K562 (cell line): ENCODE data around the gene TCF25.

Experiments
- CHD2 ChIP-seq: IDR thresholded peaks from 2 replicates; pipeline ENCODE4 v1.6.1; 2011; ENCODE audit warnings: low read depth, low read length
- YBX1 ChIP-seq: fragments of 450-650 bp; IDR thresholded peaks from 2 replicates; pipeline ENCODE4 v1.7.1; 2016; ENCODE audit warnings: mild to moderate bottlenecking

DNA sequence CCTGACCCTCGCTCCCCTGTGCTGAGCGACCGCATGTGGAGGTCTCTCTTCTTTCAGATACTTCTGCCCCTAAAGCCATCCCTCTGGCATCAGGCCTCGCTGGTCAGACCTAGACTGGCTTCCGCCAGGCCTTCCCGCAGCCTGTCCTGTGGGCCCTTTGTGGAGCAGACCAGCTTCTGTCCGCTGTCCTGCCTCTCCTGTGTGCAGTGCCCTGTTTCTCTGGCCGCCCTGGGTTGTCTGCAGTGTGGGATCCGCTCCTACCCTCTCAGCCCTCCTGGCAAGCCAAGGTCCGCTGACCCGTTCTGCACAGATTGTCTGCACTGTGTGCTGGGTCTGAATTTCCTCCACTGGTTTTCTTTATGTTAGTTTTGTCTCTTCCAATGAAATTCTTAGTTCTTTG is 23.8 kb downstream of the TCF25 start:
- TF ChIP-seq YBX1: no peak
- no peak for TF ChIP-seq CHD2
